Stimulated activated CD4-positive, alpha-beta T cell treated with anti-CD3 and anti-CD28 coated beads, Interleukin-1b, Interleukin-23, amount 100 ng/mL, for 4 hours (primary cell): Measurements from ENCODE around the gene CHD5.
"Not testable (repeated sequence)": the region's sequence is repeated elsewhere in the genome, so short reads cannot be mapped to it uniquely, and the experiment has no call there.

ENCODE experiments used
- DNase-seq, 2 donors: peaks; one replicate each; pipeline ENCODE4 v3.0.0-alpha.2; 2020; ENCODE audit warnings: low read depth in 2 of 2

CHD5 gene

DNA sequence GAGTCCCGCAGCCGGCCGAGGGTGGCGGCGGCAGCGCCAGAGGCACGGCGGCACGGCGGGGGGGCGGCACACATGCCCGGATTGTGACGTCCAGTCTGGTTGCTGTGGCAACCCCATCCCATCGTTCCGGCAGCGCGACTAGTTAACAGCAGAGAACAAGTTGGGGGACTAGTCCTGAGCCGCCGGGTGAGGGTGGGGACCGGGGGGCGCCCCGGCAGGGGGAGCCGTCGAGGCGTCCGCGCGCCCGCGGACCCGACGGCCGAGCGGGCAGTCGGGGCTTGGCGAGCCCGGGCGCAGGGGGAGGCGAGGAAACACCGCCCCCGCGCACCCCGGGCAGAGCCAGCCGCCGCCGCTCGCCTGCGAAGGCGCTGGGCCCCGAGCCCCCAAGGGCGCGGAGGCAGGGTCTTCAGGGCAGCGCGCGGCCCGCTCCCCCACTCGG is at the start of gene CHD5:
TSS of gene CHD5 (minus strand) at position 54 of the 439 bp plus-strand sequence. CDS start 298 bp downstream, outside the sequence.
- no peak for DNase-seq

DNA sequence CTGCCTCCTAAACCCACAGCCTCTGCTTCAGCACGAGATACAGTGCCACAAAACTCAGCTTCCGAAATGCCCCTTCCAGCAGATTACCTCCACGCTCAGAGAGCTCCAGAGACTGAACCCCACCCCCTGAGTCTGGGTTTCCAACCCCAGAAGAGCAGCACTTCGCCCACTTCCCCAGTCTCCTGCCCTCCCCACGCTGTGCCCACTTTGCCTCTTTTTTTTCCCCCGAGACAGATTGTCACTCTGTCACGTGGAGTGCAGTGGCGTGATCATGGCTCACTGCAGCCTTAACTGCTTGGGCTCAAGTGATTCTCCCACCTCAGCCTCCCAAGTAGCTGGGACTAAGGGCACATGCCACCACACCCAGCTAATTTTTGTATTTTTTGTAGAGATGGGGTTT is 45.5 kb upstream of the CHD5 start:
- DNase-seq: no peak

DNA sequence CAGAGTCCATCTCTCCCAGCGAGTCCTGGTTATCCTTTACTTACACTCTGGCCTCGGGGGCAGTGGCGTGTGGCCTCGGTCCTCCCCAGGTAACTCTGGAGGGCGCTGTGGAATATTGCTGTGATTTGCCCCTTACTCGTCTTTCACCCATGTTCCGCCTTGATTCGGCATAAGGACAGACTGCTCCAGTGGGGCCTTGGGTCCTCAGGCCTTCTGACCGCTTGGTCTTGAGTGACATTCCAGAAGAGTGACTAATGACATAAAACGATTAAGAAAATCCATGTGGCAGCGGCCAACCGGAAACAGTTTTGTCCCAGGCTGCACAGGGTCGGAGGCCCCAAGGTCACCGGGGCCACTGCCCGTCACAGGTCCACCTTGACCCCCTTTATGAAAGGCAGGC is 44.6 kb upstream of the CHD5 start:
- DNase-seq: no peak

DNA sequence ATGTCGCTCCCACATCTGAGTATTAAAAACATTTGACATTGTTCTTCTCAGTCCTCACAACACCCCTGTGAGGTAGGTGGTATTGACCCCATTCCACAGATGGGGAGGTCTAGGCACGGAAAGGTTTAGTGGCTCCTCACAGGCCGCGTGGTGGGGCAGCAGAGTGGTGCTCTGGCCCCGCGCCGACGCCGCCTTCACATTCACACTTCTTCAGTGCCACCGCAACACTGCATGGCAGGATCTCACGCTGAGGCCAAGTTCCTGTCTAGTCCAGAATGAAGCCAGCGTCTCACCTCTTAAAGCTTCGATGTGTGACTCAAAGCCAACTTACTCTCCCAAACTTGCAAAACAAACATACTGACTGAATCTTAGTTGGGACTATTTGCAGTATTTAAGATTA is 43.5 kb upstream of the CHD5 start:
- no peak for DNase-seq

DNA sequence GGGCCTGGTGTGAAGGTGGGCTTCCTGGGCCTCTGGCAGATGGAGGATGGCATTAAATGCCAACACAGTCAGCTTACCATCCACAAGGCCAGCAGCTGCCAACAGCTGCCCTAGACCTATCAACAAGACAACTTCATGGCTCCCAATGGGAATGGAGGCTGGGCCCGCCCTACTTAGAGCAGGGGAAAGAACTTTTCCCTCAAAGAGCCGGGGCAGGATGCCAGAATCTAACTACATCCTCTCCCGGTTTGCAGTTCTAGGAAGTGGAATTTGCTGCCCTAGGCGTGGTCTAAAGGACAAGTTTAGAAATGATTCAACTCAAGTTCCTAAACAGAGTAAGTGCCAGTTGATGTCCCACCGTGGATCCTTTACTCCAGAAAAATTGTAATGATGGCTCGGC is 42.5 kb upstream of the CHD5 start:
- no peak for DNase-seq

DNA sequence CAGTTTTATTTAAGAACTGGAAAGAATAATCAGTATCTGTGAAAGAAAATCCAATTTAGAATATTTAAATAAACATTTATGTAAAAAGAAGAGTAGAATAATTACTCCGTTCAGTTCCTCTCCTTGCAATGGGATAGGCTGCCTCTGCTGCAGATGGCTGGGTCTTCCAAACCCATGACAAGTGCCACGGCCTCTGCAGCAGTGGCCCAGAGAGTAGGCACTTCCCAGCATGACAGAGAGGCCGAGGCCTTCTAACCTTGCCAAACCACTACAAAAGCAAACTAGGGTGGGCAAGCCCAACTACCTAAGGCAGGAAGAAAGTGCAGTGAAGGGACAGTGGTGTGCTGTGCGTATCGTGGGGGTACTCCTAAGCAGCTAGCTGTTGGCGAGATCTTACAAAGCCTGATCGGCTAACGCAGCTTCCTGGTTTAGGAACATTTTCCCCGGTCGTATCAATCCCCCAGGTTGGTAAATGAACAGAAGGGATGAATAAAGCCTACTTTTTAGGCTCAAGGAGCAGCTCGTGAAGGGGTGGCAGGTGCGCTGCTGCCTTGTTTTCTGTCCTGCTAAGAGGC is 41.2 kb upstream of the CHD5 start:
- no peak for DNase-seq

DNA sequence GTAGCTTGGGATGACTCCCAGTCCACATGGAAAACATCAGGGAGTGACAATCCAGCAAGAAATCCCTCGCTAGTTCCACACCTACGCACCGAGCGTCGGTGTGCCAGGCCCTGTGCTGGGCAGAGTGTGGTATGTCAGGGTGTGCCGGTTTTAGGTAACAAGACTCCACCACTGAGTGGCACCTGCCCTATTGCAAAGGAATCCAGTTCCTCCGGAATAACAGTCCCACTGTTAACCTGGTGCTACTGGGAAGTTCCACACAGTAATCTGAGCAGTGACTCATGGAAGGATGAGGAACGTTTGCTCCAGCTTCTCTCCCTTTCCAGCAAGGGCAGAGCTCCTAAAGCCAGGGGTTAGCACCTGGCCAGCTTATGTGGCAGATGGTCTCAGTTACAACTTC is 40.1 kb upstream of the CHD5 start:
- no peak for DNase-seq

DNA sequence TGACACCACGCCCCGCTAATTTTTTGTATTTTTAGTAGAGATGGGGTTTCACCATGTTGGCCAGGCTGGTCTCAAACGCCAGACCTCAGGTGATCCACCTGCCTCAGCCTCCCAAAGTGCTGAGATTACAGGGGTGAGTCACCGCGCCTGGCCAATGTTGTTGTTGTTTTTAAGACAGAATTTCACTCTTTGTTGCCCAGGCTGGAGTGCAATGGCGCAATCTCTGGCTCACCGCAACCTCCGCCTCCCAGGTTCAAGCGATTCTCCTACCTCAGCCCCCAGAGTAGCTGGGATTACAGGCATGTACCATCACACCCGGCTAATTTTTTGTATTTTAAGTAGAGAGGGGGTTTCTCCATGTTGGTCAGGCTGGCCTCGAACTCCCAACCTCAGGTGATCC is 39.5 kb upstream of the CHD5 start:
- DNase-seq: not testable (repeated sequence)

DNA sequence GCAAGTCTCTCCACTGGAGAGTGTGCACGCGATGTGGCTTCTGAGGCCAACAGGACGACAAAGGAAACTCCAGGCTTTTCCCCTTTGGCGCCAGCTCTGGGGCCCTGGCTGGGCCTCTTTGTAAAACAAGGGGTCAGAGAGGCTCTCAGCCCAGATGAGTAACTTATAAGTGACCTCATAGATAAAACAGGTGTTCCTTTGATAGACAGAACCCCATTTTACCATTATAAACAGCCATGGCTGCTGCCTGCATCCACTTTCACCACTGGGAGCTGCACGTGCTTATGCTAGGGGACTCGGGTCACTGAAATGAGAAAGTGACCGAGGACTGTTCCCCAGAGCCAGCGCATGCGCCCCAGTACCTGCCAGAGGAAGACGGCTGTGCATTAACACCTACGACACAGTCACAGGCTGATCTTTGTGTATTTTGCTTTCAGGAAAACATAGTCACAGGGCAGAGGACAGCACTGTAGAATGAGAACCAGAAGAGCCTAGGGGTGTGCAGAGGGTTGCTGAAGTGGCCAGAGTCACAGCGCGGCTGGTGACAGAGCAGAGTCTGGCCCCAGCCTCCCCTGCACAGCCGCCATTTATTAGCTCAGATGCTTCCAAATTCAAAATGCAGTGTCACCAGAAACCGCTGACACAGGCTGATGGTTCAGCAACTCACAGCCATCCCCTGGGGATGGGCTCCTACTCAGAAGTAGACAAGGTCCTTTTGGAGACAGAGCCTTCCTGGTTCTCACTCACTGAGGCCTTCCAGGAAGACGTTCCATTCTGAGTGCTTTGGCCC is 38.4 kb upstream of the CHD5 start:
- DNase-seq: no peak

DNA sequence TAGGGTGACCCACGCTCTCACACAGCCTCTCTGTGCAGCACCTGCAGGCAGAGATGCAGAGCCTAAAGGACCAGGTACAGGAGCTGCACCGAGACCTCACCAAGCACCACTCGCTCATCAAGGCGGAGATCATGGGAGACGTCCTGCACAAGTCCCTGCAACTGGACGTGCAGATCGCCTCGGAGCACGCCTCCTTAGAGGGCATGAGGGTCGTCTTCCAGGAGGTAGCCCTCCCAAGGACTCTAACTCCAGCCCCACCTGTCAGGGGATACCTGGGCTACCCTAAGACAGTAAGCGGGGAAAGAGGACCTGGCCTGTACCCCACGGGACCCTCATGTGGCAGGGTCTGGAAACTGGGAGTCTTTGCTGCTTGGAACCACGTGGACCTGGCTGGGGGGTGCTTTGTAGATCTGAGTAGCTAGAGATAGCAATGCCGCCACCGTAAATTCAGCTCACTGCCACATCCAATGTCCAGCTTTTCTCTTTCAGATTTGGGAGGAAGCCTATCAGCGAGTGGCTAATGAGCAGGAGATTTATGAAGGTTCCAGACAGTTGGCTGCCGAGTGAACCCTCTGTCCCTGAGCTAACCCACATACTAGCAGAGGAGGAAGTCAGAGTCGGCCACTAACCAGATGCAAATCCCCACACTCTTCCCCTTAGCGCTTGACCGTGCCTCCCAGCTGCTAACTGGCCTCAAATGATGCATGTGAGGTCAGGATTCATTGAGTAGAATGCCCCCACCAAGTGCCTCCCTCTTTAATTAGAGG is 32.3 kb upstream of the CHD5 start:
- DNase-seq: no peak

DNA sequence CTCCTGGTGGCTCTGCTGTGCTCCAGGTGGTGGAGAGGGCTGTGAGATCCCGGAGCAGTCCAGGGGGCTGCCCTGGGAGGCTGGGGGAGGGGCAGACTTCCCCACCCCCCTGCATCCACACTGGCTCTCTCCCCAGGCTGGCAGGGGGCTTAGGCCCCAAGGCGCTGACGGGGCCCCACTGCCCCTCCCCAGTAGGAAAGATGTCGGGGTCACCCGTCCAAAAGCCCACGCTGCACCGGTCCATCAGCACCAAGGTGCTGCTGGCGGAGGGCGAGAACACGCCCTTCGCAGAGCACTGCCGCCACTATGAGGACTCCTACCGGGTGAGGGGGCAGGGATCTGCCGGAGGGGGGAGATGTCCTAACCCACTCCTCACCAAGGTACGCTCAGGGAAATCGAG is 31.6 kb upstream of the CHD5 start:
- no peak for DNase-seq

DNA sequence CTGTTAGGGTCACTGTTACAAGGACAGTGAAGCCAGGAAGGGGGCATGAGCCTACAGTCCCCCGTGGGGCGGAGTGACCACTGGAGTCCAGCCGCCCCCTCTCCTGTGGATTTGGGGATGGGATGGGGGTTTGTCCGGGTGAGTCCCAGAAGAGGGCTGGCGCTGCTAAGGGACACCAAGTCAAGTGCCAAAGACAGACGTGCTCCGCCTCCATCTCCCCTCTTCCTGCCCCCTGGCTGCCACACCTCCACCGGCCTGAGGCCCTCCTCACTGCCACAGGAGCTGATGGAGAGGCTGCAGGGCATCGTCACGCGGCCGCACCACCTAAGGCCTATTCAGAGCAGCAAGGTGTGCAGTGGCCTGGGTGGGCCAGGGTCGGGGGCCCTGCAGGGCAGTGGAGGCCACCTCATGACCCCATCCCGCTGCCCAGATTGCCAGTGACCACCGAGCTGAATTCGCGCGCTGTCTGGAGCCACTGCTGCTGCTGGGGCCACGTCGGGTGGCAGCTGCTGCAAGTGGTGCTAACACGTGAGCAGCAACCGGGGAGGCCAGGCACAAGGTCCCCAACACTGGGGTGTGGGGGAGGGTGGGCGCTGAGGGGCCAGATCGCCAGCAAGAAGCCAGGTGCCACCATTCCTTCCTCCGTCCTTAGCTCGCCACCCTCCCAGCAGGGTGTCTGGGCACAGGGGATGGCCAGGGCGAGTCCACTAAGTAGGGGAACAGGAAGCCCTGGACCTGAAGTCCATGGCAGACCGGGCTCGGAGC is 30.7 kb upstream of the CHD5 start:
- no peak for DNase-seq

DNA sequence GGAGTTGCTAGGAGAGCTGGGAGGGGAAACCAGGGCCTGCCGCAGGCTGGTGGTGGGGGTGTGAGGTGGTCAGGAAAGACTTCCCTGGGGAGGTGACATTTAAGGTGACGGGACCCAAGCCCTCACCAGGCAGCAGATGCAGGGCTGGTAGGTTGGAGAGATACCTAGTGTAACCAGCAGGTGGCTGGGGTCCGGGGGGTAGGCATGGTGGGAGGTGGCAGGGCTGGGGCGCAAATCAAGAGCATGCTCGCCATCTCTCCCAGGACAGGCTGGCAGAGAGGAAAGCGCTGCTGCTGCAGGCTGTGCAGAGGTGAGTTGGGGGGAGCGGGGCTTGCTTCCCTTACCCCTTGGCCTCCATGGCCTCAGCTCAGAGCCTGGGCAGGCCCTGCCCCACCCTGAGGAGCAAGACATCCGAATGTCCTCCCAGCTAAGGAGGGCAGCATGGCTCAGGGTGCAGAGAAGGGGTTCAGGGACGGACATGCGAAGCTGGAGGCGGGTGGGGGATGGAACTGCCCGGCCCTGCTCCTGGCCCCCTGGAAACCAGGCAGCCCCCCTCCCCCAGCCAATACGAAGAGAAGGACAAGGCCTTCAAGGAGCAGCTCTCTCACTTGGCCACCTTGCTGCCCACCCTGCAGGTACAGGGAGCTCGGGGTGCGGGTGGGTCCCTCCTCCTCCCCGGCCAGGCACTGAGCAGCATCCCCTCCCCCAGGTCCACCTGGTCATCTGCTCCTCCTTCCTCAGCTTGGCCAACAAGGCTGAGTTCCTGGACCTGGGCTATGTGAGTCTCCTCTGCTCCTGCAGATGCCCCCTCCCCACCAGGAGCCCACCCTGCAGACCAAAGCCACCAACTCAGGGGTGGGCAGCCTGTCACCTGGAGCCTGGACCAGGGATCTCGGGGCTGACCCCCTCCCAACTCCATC is 29.8 kb upstream of the CHD5 start:
- no peak for DNase-seq

DNA sequence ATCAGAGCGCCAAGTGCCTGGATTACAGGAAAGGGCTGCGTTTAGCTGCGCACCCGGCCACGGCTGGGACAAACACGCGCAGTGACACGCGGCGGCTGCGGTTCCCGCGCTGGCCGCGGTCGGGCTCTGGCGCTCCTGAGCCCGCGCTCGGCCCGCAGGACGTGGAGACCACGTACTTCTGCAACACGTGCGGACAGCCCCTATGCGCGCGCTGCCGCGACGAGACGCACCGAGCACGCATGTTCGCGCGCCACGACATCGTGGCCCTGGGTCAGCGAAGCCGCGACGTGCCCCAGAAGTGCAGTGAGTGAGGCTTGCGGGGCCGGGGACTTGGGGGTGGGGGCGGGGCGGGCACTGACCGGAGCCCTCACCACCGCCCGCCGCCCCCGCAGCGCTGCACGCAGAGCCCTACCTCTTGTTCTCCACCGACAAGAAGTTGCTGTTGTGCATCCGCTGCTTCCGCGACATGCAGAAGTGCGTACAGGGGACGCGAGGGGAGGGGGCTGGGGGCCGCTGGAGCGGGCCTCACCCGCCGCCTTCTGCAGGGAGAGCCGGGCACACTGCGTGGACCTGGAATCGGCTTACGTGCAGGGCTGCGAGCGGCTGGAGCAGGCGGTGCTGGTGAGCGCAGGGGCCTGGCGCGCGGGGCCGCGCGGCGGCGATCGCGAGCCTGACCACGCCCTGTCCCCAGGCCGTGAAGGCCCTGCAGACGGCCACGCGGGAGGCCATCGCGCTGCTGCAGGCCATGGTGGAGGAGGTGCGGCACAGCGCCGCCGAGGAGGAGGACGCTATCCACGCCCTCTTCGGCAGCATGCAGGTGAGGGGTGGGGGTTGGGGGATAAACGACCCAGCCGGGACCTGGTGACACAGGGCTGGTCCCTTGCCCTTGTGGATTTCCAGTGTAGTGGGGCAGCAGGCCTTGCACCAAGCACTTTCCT is 28.9 kb upstream of the CHD5 start:
- DNase-seq: peak in 1 of 2 donors; percentile 22

DNA sequence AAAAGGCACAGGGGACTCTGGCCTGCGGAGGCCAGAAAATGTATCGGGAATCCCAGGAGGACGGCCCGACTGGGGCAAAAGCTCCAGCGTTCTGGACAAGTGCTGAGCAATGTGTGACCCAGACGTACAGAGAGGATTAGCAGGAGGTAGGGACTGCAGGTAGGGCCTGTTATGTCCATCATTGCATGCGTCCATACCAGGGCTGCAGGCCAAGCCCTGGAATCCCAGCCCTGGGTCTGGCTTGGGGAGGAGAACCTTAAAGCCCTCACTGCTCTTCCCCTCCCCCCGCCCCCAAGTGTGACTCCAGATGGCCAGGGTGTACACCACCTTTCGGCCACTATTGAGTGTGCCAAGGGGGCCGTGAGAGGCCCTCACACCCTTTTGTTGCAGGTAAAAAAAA is 27.8 kb upstream of the CHD5 start:
- DNase-seq: no peak

DNA sequence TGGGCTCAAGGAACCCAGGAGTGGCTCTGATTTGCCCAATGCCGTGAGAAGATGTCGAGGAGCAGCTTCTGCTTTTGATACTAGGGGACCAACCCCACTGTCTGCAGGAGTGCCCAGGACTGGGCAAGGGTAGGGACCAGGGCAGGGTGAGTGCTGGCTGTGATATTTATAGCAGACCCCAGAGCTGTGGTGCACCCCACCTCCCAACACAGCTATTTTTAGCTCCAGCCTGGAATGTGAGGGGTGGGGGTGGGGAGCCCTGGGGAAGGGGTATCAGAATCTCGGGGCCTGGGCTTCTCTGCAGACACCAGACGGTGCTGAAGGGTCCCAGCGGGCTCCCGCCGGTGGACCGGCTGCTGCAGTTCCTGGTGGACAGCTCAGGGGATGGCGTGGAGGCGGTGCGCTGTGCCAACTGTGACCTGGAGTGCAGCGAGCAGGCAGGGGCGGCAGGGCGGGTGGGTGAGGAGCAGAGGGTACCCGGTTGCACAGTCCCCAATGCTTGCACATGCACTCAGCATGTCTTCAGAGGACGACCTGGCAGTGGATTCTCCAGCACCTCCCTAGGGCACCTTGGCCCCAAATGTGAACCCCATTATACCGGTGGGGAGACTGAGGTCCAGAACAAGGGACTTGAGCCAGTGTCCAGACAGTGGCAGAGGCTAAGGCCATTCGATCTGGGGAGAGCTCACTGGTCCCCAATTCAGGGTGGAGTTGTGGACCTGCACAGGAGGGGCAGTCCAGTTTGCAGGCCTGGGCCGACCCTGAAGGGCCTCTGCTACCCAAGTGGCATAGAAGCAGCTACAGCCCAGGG is 27.2 kb upstream of the CHD5 start:
- DNase-seq: no peak

DNA sequence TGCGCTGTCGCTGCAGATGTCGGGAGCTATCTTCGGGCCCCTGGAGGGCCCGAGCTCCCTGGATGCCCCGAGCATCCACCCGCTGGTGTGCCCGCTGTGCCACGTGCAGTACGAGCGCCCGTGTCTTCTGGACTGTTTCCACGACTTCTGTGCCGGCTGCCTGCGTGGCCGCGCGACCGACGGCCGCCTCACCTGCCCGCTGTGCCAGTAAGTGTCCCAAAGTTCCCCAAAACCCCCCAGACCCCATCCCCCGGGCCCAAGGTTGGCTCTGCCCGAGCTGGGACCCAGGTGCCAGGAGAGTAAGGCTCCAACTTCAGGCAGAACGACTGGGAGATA is 26.4 kb upstream of the CHD5 start:
- no peak for DNase-seq

DNA sequence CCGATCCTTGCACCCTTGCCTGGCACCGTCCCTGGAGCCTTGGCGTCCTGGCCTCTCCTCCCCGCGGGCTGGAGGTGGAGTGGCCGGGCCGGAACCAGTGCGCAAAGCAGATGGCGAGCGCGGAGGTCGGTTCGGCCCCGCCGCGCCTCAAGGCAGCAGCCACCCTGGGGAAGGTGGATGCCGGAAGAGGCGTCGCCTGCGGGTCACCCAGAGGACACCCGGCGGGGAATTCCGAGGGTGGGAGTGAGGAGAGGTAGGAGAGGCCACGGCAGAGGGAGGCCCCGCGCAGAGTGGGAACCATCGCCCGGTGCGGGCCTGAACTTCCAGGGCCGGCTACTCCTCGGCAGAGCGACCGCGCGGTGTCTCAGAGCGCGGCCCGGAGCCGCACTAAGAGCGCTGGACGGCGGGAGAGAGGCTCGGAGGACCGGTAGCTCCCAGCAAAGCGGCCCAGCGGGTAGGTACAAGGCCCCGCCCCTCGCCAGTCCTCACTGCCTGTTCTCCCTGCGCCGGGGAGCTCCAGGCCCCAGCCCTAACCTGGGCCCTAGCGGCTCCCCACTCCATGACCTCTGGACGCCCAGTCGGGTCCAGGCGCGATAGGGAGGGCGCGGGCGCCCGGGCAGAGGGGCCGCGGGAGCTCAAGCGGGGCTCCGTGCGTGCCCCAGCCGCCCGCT is 25.9 kb upstream of the CHD5 start, which contains the start of gene RNF207:
TSS of gene RNF207 (plus strand) at position 271 of the 671 bp plus-strand sequence. CDS start 417 bp downstream, outside the sequence.
- DNase-seq: peak; percentile 41 to 65
